Stimulated activated CD8-positive, alpha-beta memory T cell treated with anti-CD3 and anti-CD28 coated beads, Interleukin-2, amount 100 ng/mL, for 48 hours (primary cell): ENCODE results near the gene FAM43B.
A peak's percentile ranks its signal among the peaks of the same experiment; 100 is the strongest.

Experiments used
- DNase-seq, 2 donors: peaks; one replicate each; pipeline ENCODE4 v3.0.0-alpha.2; 2020; ENCODE audit warnings: low read depth in 2 of 2

Gene FAM43B

GRCh38 chr1:20552728-20553445, 514 bp downstream of the FAM43B start:
- DNase-seq: no peak

- no peak for DNase-seq
Observed at GRCh38 chr1:20555025-20555757, 2.8 kb downstream of the FAM43B start.

GRCh38 chr1:20555758-20556120, 3.4 kb downstream of the FAM43B start:
- DNase-seq: no peak

- DNase-seq: no peak
Observed at GRCh38 chr1:20558191-20558590, 5.8 kb downstream of the FAM43B start.

- no peak for DNase-seq
Observed at GRCh38 chr1:20560966-20561365, 8.6 kb downstream of the FAM43B start.

GRCh38 chr1:20565234-20565633, 12.9 kb downstream of the FAM43B start:
- no peak for DNase-seq

- no peak for DNase-seq
Observed at GRCh38 chr1:20569523-20570098, 17.2 kb downstream of the FAM43B start.

GRCh38 chr1:20571427-20571826, 19.1 kb downstream of the FAM43B start:
- DNase-seq: no peak

GRCh38 chr1:20573987-20574386, 21.6 kb downstream of the FAM43B start:
- no peak for DNase-seq

GRCh38 chr1:20574686-20575540, 22.5 kb downstream of the FAM43B start:
- peak; percentile 66 to 78 for DNase-seq

GRCh38 chr1:20575541-20576336, 23.4 kb downstream of the FAM43B start:
- DNase-seq: no peak

GRCh38 chr1:20578062-20578461, 25.7 kb downstream of the FAM43B start:
- DNase-seq: no peak

GRCh38 chr1:20578721-20579395, 26.5 kb downstream of the FAM43B start:
- DNase-seq: no peak

- no peak for DNase-seq
Observed at GRCh38 chr1:20584890-20585289, 32.5 kb downstream of the FAM43B start.

GRCh38 chr1:20586953-20587660, 34.7 kb downstream of the FAM43B start:
- DNase-seq: no peak

- DNase-seq: no peak
Observed at GRCh38 chr1:20587661-20588053, 35.3 kb downstream of the FAM43B start.

- DNase-seq: no peak
Observed at GRCh38 chr1:20588634-20589225, 36.4 kb downstream of the FAM43B start, which contains the start of gene CDA. CDA (plus strand) TSS chr1:20589097; CDS start chr1:20589130, 33 bp downstream.

- DNase-seq: no peak
Observed at GRCh38 chr1:20589331-20590278, 37.2 kb downstream of the FAM43B start.
